HCT116 (cell line): ENCODE data around the gene NECTIN3. TPM values are rescaled to one million over a fixed set of nuclear protein-coding genes. Genes with fewer than 3 reads are reported as not detected.

Experiments used
- ATAC-seq: fragments of 200-7000 bp; cut with Tn5 transposase; 2 replicates; pipeline ENCODE4 v1.9.1; 2020; ENCODE audit warnings: mild to moderate bottlenecking, moderate library complexity
- BruUV-seq: library from RNA; stranded (reverse); fragments of 400-500 nt; replicated peaks from 2 replicates; lab custom pipeline; 2021; lab: Mats Ljungman, UMichigan
- CTCF ChIA-PET: fragments of 300-600 bp; sonication (Branson Sonifier 250); formaldehyde crosslinking; loops from one replicate; lab custom pipeline; 2021; ENCODE audit warnings: antibody characterized with exemption; lab: Charles Lee
- POLR2A ChIA-PET: fragments of 300-600, 350-600 bp; sonication (Branson Sonifier 250); formaldehyde crosslinking; loops from one replicate; lab custom pipeline; 2021; ENCODE audit warnings: antibody characterized with exemption; lab: Charles Lee
- RAD21 ChIA-PET, 2 experiments: fragments of 300-600 bp; sonication (Branson Sonifier 250); formaldehyde crosslinking; loops; one replicate each; lab custom pipeline; 2023; ENCODE audit warnings: low total read pairs in 2 of 2; ENCODE audit not compliant: uncharacterized antibody in 2 of 2, unreplicated experiment in 2 of 2, low non-redundant PET in 1 of 2; lab: Charles Lee
- DNase-seq: peaks from one replicate; pipeline ENCODE4 v3.0.0-alpha.2; 2010; ENCODE audit warnings: low read depth, low spot score
- H2AFZ ChIP-seq: fragments of 200-600 bp; shearing (Covaris generic), sonication (generic); 2 replicates; pipeline ENCODE4 v1.6.1; 2017; ENCODE audit warnings: low read depth, mixed run types, mixed read lengths, antibody characterized with exemption, low read length; ENCODE audit not compliant: poor library complexity, severe bottlenecking
- H3K27ac ChIP-seq: 2 replicates; pipeline ENCODE4 v1.5.1; 2012; ENCODE audit warnings: low read depth, low read length
- H3K27me3 ChIP-seq: fragments of 200-600 bp; sonication (generic); 2 replicates; pipeline ENCODE4 v1.6.1; 2016; ENCODE audit warnings: mixed run types, low read length, mixed read lengths; ENCODE audit not compliant: insufficient read depth
- H3K36me3 ChIP-seq, 2 experiments: fragments of 200-500 bp in 1 of 2; fragments of 200-600 bp in 1 of 2; sonication (Bioruptor generic) in 1 of 2; sonication (generic) in 1 of 2; 2 replicates each; pipeline versions ENCODE4 v1.5.1 to v1.6.1; 2014 to 2016; ENCODE audit warnings: low read length in 2 of 2, inconsistent platforms in 1 of 2, mixed read lengths in 1 of 2, mixed run types in 1 of 2; ENCODE audit not compliant: insufficient read depth in 2 of 2, control insufficient read depth in 1 of 2
- H3K4me1 ChIP-seq, 2 experiments: fragments of 200-600 bp in 1 of 2; sonication (generic) in 1 of 2; 2 replicates each; pipeline versions ENCODE4 v1.5.1 to v1.6.1; 2012 to 2017; ENCODE audit warnings: low read length in 2 of 2, inconsistent platforms in 1 of 2, mild to moderate bottlenecking in 1 of 2, mixed read lengths in 1 of 2, mixed run types in 1 of 2, moderate library complexity in 1 of 2; ENCODE audit not compliant: insufficient read depth in 2 of 2, control insufficient read depth in 1 of 2
- H3K4me2 ChIP-seq: fragments of 200-600 bp; sonication (generic); 2 replicates; pipeline ENCODE4 v1.6.1; 2017; ENCODE audit warnings: mixed run types, low read length, mixed read lengths
- H3K4me3 ChIP-seq, 2 experiments: fragments of 200-600 bp in 1 of 2; sonication (generic) in 1 of 2; replicated peaks in 1 of 2; 2 replicates each; pipeline ENCODE4 v1.5.1; 2011 to 2016; ENCODE audit warnings: low read length in 2 of 2, control low read depth in 1 of 2, low read depth in 1 of 2, mild to moderate bottlenecking in 1 of 2, mixed read lengths in 1 of 2, mixed run types in 1 of 2
- H3K79me2 ChIP-seq: fragments of 200-600 bp; sonication (generic); 2 replicates; pipeline ENCODE4 v1.6.1; 2017; ENCODE audit warnings: mild to moderate bottlenecking, mixed run types, low read length, moderate library complexity, mixed read lengths; ENCODE audit not compliant: insufficient read depth
- H3K9ac ChIP-seq: fragments of 200-600 bp; sonication (generic); 2 replicates; pipeline ENCODE4 v1.6.1; 2016; ENCODE audit warnings: low read length, mixed read lengths
- H3K9me2 ChIP-seq: fragments of 200-600 bp; sonication (generic), shearing (Covaris generic); 2 replicates; pipeline ENCODE4 v1.6.1; 2017; ENCODE audit warnings: mixed run types, mild to moderate bottlenecking, moderate library complexity; ENCODE audit not compliant: insufficient read depth
- H3K9me3 ChIP-seq, 2 experiments: fragments of 200-500 bp in 1 of 2; fragments of 200-600 bp in 1 of 2; sonication (Bioruptor generic) in 1 of 2; sonication (generic) in 1 of 2; 2 replicates each; pipeline ENCODE4 v1.6.1; 2014 to 2017; ENCODE audit warnings: low read length in 2 of 2, mixed read lengths in 2 of 2, inconsistent platforms in 1 of 2, low read depth in 1 of 2, mild to moderate bottlenecking in 1 of 2, mixed run types in 1 of 2, moderate library complexity in 1 of 2; ENCODE audit not compliant: control insufficient read depth in 1 of 2, insufficient read depth in 1 of 2
- H4K20me1 ChIP-seq: fragments of 200-600 bp; sonication (generic), shearing (Covaris generic); 2 replicates; pipeline ENCODE4 v1.6.1; 2017; ENCODE audit warnings: mixed run types, mild to moderate bottlenecking, moderate library complexity; ENCODE audit not compliant: insufficient read depth
- CBX3 ChIP-seq: IDR thresholded peaks from 2 replicates; pipeline ENCODE4 v1.6.1; 2012; ENCODE audit warnings: low read depth
- CEBPB ChIP-seq: IDR thresholded peaks from 2 replicates; pipeline ENCODE4 v1.6.1; 2012; ENCODE audit warnings: low read depth
- EGR1 ChIP-seq: IDR thresholded peaks from 2 replicates; pipeline ENCODE4 v1.6.1; 2012; ENCODE audit warnings: low read depth
- EZH2 ChIP-seq: fragments of 200-600 bp; sonication (generic); IDR thresholded peaks from 2 replicates; pipeline ENCODE4 v1.6.1; 2017; ENCODE audit warnings: antibody characterized with exemption, mixed run types
- POLR2AphosphoS5 ChIP-seq: IDR thresholded peaks from 2 replicates; pipeline ENCODE4 v1.6.1; 2011; ENCODE audit warnings: mild to moderate bottlenecking, low read depth, low read length, moderate library complexity
- RAD21 ChIP-seq: IDR thresholded peaks from 2 replicates; pipeline ENCODE4 v1.6.1; 2012; ENCODE audit warnings: low read depth, mild to moderate bottlenecking
- ZNF274 ChIP-seq: fragments of 200-500 bp; sonication (Bioruptor generic); IDR thresholded peaks from 2 replicates; pipeline ENCODE4 v1.6.1; 2014; ENCODE audit warnings: mild to moderate bottlenecking, low read depth, low read length, inconsistent platforms
- intact Hi-C: fragments of 100-400 bp; cut with micrococcal nuclease; formaldehyde crosslinking; loops from 2 replicates; pipeline ENCODE4 v1.10.0; 2022
- total RNA-seq: library from RNA; stranded (reverse); gene quantifications from one replicate; pipeline ENCODE4 v1.2.1, GENCODE V29; 2021; ENCODE audit not compliant: unreplicated experiment
- TF ChIP-seq, protein P1 (sequence below): IDR thresholded peaks from 2 replicates; pipeline ENCODE4 v1.6.1; 2012
- TF ChIP-seq, protein P2 (sequence below), 3 experiments: fragments of 200-600 bp in 1 of 3; sonication (generic) in 1 of 3; IDR thresholded peaks in 2 of 3; conservative IDR thresholded peaks in 1 of 3; 2 replicates each; pipeline ENCODE4 v1.5.1; 2012 to 2017; ENCODE audit warnings: low read depth in 2 of 3, low read length in 2 of 3, antibody characterized with exemption in 1 of 3, borderline replicate concordance in 1 of 3, control low read depth in 1 of 3, mild to moderate bottlenecking in 1 of 3, mixed read lengths in 1 of 3, mixed run types in 1 of 3, moderate library complexity in 1 of 3; ENCODE audit not compliant: insufficient read depth in 1 of 3

The NECTIN3 gene
- total RNA-seq, 1 experiment from 2014 or later: 93.6 TPM

DNA sequence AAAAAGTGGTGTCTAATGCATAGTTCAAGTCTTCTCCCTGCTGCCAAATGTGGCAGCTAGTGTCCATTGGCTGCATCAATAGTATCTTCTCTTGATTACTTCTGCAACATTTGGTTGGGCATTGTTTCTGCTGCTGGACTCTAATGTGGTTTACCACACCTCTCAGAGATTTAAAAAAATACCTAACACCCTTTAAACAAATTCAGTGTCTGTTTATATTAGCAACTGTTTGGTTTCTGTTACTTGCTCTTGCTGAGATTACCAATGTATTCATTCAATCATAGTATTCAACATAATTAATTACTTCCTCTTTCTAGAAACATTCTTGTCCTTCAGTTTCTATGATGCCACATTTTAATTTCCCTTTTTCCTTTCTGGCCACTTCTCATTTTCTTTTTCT lies 20.3 kb upstream of the NECTIN3 start:
- H3K9me3 ChIP-seq: no peaks in the 10 kb centered on the region
- ATAC-seq (no peak), DNase-seq (no peak)
- H3K27me3 ChIP-seq: no peaks in the 10 kb centered on the region
- no TSS peak for BruUV-seq
- RAD21 ChIA-PET: no interaction called here
- intact Hi-C loops: no loop called here
- H2AFZ ChIP-seq: no peak overlapping the region
- H3K9me2 ChIP-seq: no peaks in the 10 kb centered on the region
- POLR2A ChIA-PET: no interaction called here
- no peak overlapping the region for H3K27ac ChIP-seq
- no peaks in the 10 kb centered on the region for H3K36me3 ChIP-seq
- no peak overlapping the region for H3K4me2 ChIP-seq
- no peaks in the 10 kb centered on the region for H4K20me1 ChIP-seq
- no peak overlapping the region for H3K9ac ChIP-seq
- no peak overlapping the region for H3K4me3 ChIP-seq
- TF ChIP-seq EGR1: no peak
- TF ChIP-seq EZH2: no peak
- no peak for TF ChIP-seq POLR2AphosphoS5
- TF ChIP-seq RAD21: no peak
- no peak for TF ChIP-seq CEBPB
- TF ChIP-seq CBX3: no peak
- TF ChIP-seq, protein P1, sequence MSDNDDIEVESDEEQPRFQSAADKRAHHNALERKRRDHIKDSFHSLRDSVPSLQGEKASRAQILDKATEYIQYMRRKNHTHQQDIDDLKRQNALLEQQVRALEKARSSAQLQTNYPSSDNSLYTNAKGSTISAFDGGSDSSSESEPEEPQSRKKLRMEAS: no peak
- TF ChIP-seq, protein P2, sequence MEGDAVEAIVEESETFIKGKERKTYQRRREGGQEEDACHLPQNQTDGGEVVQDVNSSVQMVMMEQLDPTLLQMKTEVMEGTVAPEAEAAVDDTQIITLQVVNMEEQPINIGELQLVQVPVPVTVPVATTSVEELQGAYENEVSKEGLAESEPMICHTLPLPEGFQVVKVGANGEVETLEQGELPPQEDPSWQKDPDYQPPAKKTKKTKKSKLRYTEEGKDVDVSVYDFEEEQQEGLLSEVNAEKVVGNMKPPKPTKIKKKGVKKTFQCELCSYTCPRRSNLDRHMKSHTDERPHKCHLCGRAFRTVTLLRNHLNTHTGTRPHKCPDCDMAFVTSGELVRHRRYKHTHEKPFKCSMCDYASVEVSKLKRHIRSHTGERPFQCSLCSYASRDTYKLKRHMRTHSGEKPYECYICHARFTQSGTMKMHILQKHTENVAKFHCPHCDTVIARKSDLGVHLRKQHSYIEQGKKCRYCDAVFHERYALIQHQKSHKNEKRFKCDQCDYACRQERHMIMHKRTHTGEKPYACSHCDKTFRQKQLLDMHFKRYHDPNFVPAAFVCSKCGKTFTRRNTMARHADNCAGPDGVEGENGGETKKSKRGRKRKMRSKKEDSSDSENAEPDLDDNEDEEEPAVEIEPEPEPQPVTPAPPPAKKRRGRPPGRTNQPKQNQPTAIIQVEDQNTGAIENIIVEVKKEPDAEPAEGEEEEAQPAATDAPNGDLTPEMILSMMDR (IDR thresholded peaks at IDR 0.05 in 2 of 3, conservative IDR thresholded peaks at IDR 0.05 in 1 of 3; ENCODE audit: borderline replicate concordance in 1 of 3, insufficient read depth in 1 of 3, low read depth in 2 of 3, low read length in 2 of 3): no peak
- TF ChIP-seq, all 23 proteins: peak for 0
- Histone ChIP-seq H3K4me1 (no peaks in the 10 kb centered on the region), H3K79me2 (no peaks in the 10 kb centered on the region)
- CTCF ChIA-PET: no interaction called here

DNA sequence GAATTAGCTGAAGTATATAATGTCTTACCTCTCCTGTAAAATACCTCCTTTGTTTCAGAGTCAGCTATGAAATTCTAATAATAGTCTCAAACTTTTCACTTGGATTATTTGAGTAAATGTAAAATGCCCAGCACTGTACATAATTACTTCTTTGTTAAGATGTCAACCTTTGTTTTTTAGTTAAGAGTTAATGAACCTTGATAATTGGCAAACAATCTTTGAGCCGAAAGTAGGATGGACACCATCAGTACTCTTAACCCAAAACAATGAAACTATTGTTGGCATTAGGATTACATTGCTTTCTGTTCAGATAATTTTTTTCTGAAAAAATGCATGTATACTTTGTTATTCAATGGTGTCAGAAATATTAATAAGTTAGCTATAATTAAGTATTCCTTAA lies 3.0 kb upstream of the NECTIN3 start:
- no peak overlapping the region for H3K4me3 ChIP-seq
- H3K27ac ChIP-seq: no peak overlapping the region
- no peak overlapping the region for H3K4me2 ChIP-seq
- no peak for DNase-seq
- ATAC-seq: no peak
- H3K36me3 ChIP-seq: no peaks in the 10 kb centered on the region
- no peaks in the 10 kb centered on the region for H3K9me3 ChIP-seq
- intact Hi-C loops: no loop called here
- peaks cover 5 to 15% of the 10 kb centered on the region in 2 experiments for H3K4me1 ChIP-seq
- H4K20me1 ChIP-seq: no peaks in the 10 kb centered on the region
- RAD21 ChIA-PET: no interaction called here
- no peaks in the 10 kb centered on the region for H3K9me2 ChIP-seq
- BruUV-seq: no TSS peak
- H3K9ac ChIP-seq: no peak overlapping the region
- no peak overlapping the region for H2AFZ ChIP-seq
- no peak for TF ChIP-seq ZNF274
- TF ChIP-seq, all 23 proteins: peak for 0
- Histone ChIP-seq H3K27me3 (no peaks in the 10 kb centered on the region), H3K79me2 (peaks cover 33% of the 10 kb centered on the region)
- ChIA-PET POLR2A (no interaction called here), CTCF (no interaction called here)
